ENCODE measurements around the gene BMAL1.

DNA sequence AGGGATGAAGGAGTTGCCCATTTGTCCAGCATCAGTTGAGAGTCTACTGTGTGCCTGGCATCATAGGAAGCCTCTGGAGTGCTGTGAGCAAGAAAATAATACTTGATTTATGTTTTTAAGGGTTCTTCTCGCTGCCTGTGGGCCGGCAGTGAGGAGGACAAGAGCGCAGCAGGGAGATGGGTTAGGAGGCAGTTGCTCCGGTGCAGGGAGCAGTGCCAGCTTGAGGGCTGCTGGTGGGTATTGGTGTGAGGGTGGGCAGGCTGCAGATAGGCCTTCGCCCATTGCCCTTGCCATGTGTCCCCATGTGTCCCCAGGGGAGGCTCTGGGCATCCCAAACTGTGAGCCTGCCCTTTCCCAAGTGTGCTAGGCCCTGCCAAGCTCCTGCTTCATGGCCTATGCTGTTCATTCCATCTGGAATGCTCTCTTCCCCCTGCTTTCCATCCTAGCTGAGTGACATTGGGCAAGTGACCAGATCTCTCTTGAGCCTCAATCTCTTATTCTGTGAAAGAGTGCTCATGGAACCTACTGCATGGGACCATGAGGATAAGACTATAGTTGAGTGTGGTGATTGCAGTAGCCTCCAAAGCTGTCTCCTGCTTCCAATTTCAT, 19.8 kb downstream of the BMAL1 start:
- TF ChIP-seq, protein P1, sequence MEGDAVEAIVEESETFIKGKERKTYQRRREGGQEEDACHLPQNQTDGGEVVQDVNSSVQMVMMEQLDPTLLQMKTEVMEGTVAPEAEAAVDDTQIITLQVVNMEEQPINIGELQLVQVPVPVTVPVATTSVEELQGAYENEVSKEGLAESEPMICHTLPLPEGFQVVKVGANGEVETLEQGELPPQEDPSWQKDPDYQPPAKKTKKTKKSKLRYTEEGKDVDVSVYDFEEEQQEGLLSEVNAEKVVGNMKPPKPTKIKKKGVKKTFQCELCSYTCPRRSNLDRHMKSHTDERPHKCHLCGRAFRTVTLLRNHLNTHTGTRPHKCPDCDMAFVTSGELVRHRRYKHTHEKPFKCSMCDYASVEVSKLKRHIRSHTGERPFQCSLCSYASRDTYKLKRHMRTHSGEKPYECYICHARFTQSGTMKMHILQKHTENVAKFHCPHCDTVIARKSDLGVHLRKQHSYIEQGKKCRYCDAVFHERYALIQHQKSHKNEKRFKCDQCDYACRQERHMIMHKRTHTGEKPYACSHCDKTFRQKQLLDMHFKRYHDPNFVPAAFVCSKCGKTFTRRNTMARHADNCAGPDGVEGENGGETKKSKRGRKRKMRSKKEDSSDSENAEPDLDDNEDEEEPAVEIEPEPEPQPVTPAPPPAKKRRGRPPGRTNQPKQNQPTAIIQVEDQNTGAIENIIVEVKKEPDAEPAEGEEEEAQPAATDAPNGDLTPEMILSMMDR (conservative IDR thresholded peaks at IDR 0.05; ENCODE audit: low read depth, low read length) = no peak
- no peak for TF ChIP-seq EZH2 (IDR thresholded peaks at IDR 0.05; ENCODE audit: borderline replicate concordance, low read depth, low read length, poor library complexity, severe bottlenecking)
